GM18909 (cell line): ENCODE measurements around the gene CALCOCO1.

Experiments
- ATAC-seq: cut with Tn5 transposase; IDR thresholded peaks from one replicate; pipeline ENCODE4 v1.9.1; 2021; ENCODE audit warnings: mild to moderate bottlenecking; ENCODE audit not compliant: unreplicated experiment, poor library complexity

Gene CALCOCO1

DNA sequence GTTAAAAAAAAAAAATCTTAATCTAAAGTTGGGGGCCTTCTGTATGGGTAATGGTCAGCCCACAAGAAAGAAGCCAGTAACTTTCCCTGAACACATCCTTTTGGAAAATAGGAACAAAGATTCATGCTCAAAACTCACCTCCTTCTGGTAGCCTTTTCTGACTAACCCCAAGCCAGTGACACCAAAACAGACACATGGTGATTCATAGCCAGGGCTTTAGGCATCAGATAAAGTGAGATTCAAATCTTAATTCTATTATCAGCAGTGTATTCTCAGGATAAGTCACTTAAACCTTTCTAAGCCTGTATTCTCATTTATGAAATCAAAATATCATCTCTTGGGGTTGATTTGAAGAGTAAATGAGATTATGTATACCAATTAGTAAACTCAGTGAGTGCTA is 56.3 kb downstream of the CALCOCO1 start:
- no peak for ATAC-seq

DNA sequence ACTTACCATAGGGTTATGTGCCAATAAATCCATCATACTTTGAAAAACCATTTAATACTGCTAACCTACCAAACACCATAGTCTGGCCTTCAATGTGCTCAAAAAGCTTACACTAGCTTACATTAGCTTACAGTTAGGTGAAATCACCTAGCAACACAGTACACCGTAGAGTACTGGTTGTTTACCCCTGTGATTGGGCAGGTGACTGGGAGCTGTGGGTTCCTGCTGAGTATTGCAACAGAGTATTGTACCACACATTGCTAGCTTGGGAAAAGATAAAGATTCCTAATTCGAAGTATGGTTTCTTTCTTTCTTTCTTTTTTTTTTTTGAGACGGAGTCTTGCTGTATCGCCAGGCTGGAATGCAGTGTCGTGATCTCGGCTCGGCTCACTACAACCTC is 56.9 kb downstream of the CALCOCO1 start:
- ATAC-seq, result no peak

DNA sequence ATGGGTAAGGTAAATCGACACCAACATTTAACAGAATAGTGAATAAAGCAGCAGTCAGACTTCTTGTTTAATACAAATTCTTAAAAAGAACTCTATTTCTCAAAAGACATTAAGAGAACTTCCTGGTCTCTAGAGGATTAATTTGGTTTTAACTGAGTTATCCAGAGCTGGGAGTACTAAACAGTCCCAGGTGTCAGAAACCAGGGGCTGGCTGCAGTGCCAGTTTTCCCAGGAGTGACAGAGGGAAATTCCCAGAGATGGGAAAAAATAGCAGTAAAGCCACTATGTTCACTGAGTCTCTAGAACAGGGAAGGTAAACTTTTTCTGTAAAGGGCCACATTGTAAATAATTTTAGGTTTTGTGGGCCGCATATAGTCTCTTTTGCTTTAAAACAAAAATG is 60.2 kb downstream of the CALCOCO1 start:
- no peak for ATAC-seq

DNA sequence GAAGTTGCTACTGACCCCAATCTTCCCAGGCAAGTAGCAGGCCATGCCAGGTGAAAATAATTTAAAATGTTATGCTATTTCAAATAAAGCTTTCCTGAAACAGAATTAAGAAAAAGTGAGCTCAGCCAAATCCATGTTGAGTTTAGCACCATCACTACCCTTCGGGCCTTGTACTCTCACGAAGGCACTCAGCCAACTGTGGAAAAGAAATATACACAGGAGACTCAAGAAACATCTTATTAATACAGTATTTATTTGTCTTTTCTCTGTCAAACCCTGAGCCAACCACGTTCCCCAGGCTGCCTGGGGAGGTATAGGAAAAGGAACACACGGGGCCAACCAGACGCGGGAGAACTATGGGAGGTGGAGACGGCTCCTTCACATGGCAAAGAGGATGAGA is 62.3 kb downstream of the CALCOCO1 start:
- ATAC-seq, result no peak

DNA sequence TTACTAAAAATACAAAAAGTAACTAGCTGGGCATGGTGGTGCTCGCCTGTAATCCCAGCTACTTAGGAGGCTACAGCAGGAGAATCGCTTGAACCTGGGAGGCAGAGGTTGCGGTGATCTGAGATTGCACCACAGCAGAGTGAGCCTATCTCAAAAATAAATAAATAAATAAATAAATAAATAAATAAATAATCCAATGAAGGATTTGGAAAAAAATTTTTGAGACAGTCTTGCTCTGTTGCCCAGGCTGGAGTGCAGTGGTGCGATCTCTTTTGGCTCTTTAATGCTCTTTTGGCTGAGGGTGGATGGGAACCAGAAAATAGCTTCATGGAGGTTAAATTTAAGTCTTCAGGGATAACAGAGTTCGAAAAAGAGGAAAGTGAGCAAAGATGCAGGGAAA is 63.1 kb downstream of the CALCOCO1 start:
- no peak for ATAC-seq

DNA sequence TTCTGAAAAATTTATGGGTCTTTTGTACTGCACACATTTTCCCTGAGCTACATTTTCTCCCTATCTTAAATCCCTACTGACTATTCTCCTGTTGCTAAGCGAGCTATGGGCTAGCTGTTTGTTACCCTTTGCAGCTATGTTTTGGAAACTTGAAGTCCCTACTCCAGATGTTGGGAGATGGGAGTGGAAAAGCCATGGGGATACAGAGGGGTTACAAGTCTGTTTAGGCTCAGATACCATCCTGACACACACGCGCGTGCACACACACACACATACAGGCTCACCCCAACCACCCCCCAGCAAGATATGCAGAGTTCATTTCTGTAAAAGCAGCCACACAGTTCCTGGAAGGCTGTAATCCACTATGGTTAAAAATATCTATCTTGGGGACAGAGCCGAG is 67.2 kb downstream of the CALCOCO1 start:
- no peak for ATAC-seq

DNA sequence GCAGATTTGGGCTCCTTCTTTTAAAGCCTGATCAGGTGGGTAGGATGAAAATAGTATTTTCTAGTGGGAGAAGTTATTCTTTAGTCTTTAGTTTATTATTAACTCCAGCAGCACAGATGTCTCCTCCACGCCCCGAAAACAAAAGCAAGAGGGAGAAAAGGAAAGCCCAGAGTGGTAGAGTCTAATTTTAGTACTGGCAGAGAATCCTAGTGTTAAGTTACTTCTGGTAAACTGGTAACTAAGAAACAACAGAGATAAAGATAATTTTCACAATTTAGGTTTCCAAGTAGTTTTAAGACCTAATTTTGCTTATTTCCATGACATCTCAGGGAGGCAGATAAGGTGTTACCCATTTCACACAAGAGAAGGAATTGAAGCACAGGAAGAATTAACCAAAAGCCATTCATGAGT is 67.7 kb downstream of the CALCOCO1 start:
- no peak for ATAC-seq

DNA sequence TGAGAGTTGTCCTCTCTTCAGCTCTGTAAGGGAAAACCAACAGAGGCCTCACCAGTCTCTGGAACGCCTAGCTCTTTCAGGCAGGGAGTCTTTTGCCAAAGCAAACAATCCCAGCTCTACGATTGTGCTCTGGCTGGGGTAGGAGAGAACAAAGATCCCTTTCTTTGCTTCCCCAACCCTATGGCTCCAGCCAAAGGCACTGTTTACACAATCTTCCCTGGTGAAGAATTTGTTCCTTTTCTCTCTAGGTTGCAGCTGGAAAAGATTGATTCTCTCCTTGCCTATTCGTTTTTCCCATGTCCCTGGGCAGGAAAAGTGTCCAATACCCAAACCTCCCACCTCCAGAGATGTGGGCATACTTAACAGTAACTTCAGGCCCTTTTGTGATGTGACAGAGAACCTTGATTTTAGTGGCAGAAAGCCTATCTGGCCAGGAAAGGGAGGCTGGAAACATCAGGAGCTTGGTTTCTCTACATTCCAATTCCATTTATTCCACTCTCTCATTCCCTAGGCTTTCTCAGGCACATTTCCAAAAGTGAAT is 68.2 kb downstream of the CALCOCO1 start:
- ATAC-seq, result no peak
